GM21786 (cell line): ENCODE data around the gene MLLT10.

Source experiments
- ATAC-seq: cut with Tn5 transposase; IDR thresholded peaks from one replicate; pipeline ENCODE4 v1.9.1; 2021; ENCODE audit not compliant: unreplicated experiment

The MLLT10 gene

DNA sequence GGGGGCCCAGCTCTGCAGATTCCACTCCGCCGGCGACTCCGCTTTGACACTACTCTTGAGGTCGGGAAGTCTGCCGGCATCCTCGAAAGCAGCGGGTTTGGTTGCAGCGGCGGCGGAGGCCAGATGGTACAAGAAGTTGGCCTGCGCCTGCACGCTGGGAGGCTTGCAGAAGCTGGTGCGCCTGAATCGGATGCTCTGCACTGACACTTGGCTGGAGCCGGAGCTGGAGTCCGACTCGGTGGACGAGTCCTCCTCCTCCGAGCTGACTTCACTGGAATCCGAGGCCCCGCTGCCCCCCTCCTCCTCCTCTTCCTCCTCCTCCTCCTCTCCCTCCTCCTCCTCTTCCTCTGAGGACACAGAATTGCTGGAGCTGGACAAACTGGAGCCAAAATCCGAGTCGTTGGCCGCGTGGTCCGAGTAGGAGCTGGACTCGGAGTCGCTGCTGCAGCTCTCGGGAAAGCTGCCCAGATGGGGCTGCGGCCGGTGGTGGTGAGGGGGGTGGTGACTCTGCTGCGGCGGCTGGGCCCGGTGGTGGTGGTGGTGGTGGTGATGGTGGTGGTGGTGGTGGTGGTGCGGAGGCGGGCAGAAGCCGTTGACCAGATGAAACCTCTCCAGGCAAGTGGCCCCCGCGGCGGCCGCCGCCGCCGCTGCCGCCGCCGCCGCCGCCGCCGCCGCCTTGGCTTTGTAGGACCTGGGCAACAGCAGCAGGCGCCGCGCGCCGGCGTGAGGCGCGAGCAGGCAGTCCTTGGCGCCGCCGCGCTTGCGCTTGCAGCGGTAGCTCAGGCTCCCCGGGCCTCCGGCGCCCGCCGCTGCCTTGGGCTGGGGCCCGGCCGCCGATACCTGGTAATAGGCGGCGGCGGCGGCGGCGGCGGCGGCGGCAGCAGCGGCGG is 17.5 kb upstream of the MLLT10 start:
- ATAC-seq = peak; percentile 55

DNA sequence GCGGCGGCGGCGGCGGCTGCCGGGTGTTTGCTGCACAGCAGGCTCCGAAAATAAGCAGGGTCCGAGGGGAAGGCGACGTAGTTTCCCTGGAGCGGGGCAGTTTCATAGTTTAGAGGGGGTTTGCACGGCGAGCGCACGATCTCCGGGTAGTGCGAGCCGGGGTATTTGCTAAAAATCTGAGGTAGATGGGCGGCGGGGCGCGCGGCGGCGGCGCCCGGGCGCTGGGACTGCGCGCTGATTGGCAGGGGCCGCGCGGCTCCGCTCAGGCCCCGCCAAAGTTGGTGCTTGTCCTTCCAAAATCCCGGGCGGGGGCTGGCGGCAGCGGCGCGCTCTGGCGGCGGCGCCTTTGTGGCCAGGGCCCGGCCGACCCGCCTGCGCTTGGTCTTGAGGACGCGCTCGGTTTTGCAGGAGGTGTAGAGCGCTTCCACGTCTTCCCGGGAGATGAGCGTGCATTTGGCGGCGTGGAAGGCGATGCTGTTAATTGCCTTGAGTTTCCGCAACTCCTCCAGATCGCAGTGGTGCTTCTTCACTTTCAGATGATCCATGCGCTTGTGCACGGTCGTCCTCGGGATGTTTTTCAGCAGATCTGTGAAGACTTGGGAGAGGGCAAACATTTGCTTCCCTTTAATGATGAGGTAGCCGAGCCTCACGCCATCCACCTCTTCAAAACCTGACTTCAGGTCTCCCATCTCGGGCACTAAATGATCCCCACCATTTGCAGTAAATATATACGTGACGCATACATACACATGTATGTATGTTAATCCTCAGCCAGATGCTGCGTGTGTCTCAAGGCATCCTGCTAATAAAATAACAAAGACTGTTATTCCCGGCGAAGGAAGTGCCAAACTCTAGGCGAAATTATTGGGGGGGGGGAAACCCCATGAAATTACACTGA is 16.6 kb upstream of the MLLT10 start:
- peak; percentile 54 for ATAC-seq

GRCh38 chr10:21518149-21518640 is 15.8 kb upstream of the MLLT10 start:
- ATAC-seq = no peak

DNA sequence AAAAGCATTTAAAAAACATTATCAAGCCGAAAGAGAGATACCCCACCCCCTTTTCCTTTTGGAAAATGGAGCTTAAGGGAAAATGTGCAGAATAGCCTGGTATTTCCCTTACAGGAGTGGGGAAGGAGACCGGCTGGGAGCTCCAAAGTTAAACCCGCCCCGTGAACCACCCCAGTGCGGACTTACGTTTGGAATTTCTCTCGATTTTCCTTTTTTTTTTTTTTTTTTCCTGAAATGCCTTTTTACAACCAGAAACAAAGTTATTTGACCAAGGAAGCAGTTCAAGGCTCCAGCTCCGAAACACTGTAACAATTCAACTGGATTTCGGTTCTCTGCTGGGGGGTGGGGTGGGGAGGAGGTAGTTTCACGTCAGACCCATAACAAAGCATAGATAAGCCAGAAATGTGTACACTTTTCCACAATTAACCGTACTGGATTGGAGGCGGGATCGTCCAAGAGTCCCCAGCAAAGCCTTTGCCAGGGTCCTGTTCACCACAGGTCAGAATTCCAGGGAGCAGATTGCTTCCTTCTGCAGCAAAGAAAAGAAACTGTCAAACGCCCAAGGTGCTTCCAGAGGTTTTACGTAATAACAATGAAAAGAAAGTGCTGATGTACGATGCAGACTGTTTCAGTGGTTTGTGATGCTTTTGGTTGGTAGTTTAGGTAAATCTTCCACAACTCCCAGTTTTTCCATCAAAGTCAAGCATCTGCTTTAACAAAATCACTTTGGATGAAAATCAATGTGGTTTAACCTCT is 15.2 kb upstream of the MLLT10 start:
- no peak for ATAC-seq

- no peak for ATAC-seq
Measured at GRCh38 chr10:21519397-21519933, 14.6 kb upstream of the MLLT10 start.

- peak; percentile 41 for ATAC-seq
Measured at GRCh38 chr10:21519941-21520436, 14.0 kb upstream of the MLLT10 start.

- no peak for ATAC-seq
Measured at GRCh38 chr10:21520509-21520908, 13.5 kb upstream of the MLLT10 start.

- no peak for ATAC-seq
Measured at GRCh38 chr10:21520949-21521348, 13.1 kb upstream of the MLLT10 start.

GRCh38 chr10:21521751-21522533 is 12.1 kb upstream of the MLLT10 start:
- ATAC-seq = no peak

GRCh38 chr10:21522631-21523406 is 11.2 kb upstream of the MLLT10 start:
- no peak for ATAC-seq

DNA sequence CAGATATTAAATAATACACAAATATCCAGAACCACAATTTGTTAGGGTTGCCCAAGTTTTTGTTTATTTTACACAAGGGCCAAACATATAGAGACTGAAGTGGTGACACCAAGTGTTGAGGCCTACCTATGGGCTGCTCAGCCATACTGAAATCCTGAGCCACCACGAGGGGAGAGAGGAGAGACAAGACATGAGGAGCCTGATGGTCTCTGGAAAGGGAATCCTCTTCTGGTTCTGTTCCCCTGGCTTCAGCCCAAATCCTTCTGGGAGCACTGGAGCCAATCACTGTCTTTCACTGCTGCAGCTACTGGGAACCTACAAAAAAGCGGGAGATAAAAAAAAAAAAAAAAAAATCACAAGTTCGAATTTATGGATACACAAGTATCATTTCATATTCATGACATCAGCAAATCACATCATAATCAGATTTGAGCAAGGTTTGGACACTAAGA is 10.4 kb upstream of the MLLT10 start:
- no peak for ATAC-seq

GRCh38 chr10:21524131-21524525 is 9.9 kb upstream of the MLLT10 start:
- ATAC-seq = no peak

DNA sequence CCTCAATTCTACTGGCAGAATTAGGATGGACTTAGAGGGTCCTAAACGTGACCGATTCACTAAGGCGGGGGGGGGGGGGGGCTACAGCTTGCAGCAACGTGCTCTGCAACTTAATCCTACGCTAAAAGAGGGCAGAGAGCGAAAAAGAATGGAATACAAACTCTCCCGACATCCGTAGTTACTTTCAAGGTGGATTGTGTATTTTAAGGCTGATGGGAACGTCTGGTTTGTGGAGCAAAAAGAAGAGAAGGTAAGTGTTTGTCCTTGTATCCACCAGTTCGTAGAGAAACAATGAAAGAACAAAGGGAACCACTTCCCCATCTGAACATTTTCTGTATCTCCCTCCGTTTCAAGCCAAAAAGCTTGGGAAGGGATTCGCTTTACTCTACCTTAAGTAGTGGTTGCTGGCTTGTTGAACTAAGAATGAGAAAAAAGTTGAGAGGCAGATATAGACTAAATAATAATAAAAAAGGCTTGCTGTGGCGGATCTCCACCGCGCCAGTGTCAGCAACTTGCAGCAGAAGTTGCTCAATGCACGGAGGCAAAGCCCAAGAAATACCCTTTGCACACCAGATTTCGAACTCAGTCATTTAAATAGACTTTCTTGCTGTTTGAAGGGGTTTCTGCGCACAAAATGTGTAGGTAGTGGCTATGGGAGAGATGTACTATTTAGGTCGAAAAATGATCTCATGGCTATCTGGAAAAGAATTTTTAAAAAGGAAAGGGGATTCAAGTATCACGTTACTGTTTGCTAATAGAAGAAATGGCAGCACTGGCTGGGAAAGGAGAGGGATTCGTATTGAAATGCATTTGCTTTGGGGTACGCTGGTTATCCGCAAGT is 9.3 kb upstream of the MLLT10 start:
- no peak for ATAC-seq

GRCh38 chr10:21525367-21526187 is 8.5 kb upstream of the MLLT10 start, which contains the start of gene SKIDA1:
TSS of gene SKIDA1 (minus strand) at chr10:21525682. CDS start at chr10:21517822, 7,860 bp downstream.
- peak; percentile 52 for ATAC-seq

GRCh38 chr10:21526188-21526859 is 7.7 kb upstream of the MLLT10 start:
- peak; percentile 26 for ATAC-seq

- no peak for ATAC-seq
Measured at GRCh38 chr10:21526860-21527597, 7.0 kb upstream of the MLLT10 start.
